ENCODE data around the gene GRIK4.

Gene GRIK4

DNA sequence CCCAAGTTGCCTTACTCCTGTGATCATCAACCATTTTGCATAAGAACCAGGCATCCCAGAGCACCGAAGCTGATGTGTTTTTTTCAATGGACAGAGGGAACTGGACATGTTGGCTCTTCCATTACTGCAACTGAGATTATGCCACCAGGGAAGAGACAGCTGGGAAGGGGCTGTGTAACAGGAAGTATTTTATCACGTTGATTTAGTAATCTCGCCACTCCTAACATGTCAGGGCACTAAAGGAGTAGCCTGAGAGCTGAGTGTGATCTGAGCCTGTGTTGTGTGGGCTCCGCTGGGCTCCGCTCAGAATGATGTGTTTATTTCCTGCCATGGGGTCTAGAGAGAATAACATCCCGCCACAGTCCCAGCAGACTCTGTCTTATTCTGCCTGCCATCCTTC lies 165.4 kb downstream of the GRIK4 start:
- no peak for DNase-seq

DNA sequence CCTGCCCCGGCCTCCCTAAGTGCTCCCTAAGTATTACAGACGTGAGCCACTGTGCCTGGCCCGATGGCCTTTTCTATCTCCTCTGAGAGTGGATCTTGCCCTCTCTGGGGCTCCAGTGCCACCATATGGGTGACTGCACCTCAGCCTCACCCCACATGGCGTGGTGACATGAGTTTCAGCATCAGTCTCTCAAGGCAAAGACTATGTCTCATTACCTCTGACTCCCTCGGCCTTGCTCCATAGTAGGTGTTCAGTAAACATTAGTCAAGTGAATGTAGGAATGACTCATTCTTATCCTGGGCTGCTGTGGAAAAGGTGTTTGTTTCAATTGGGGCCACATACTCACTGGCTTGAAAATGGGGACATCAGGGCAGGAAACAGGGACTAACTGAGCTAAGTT lies 168.8 kb downstream of the GRIK4 start:
- DNase-seq = no peak

DNA sequence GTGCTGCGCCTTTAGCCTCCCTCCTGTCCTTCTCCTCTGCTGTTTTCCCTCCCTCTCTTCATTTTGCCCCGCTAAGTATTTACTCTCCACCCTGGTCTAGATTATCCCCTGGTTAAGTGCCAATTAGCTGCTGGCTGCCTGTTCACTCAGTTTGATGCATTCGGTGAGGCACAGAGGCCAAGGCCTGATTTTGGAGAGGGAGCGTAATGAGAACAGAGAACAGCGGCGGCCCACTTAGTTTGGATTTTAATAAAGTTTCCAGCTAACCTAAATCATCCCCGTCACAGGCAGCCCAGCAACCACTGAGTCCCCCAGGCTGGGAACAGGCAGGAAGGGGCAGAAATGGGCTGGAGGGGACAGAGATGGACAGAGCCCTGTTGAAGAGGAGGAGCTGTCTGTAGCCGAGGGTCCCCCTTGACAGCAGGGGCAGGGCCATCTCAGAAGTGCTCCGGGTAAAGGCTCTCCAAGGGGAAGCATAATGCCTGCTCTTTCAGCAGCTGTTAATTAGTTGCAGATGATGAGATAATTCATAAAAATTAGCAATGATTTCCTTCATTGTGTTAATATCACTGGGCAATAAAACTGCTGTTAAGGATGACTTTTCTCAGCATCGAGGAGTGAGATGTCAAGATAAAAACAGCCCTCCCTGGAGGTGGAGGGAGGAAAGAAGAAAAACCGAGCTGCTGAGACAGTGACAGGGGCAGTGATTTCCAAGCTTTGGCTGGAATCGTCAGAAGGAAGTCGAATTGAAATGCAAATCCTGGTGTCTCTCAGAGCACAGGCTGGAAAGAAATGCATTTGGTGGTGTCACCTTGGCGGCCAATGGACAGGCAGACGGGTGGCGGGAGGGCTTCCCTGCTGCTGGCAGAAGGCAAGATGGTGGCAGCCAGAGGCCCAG lies 170.1 kb downstream of the GRIK4 start:
- no peak for DNase-seq

DNA sequence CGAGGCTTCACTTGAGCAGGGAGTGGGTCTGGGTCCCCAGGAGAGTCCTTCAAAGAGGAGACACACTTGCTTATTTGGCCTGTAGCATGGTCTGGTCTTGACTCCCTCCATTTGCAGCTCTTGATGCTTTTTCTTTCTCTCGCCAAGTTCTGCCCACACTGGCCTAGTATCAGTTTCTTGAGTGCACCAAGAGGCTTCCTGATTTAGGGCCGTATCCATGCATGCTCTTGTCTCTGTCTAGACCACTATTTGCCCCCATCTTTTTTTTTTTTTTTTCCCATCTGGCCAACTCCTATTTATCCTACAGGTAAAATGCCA lies 170.7 kb downstream of the GRIK4 start:
- DNase-seq = no peak

DNA sequence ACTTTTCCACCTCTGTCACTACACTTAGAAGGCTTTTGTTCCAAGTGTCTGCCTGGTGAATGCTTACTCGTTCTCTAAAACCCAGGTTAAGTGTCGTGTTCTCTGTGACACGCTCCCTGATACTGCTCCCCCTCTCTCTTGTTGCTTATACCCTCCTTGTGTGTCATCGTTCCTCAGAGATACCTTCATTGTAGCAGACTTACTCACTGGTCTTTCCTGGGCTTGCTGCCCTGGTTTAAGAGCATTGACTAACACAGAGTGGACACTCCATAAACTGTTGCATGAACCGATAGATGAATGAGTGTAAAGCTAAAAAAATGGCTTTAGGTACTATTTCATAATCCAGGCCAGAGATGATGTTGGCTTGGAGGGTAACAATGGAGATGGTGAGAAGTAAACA lies 171.3 kb downstream of the GRIK4 start:
- no peak for DNase-seq

DNA sequence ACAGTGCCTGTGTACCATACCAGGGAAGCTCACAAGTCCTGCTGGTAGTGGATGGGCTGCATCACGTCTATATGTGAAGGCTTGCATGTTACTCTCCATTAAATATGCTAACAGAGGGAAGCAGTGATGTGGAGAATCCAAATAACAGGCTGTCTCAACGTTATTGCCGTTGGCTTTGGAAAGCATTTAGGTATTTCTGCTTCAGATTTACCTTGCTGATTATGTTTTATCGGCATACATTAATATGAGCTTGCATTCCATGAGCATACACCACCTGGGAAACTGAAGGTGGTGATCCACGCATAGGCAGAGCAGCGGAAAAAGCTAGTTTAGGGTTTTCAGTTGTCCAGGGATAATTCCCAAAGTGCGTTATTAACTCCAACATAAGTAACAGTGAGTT lies 175.0 kb downstream of the GRIK4 start:
- DNase-seq = no peak

DNA sequence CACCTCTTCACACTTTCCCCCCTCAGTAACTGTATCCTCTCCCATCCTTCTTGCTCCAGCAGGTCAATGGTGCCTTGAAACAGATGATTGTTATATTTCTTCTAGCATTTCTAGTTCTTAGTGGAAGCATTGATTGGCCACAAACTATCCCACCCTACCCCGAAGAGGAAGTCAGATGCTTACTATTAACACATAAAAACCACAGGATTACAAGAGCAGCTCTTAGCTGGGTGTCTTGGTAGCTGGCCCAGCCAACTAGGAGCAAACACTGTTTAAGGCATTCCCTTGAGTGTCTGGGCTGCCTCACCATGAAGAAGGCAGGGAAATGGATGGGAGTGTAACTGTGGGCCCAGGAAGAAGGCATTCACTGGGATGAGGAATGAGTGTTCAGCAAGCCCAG lies 176.6 kb downstream of the GRIK4 start:
- no peak for DNase-seq

DNA sequence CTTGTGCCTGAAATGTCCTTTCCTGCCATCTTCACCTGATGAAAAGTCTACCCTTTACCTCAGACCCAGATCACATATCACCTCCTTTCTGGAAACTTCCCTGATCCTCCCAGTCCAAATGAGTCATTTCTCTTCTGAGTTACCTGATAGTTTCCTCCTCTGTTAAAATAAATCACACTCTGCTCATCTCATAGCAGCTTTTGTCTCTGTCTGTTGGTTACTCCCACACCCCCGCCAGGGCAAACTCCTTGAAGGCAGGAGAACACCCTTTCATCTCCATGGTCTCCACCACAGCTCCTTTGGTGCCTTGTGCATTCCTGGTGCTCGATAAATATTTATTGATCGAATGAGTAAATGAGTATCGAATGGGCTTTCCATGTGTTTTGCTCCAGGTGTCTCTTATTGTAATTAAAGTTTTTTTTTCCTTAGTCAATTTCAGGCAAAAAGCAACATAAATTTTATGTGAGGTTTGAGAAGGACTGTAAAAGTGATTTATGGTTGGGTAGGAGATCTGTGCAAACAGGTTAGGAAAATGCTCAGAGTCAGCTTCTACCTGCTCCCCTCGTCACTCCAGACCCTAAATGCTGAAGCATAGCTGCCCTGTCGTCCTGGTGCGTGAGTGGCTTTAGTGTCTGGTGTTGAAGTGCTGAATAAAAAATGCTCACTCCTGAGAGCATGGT lies 178.2 kb downstream of the GRIK4 start:
- DNase-seq = no peak

DNA sequence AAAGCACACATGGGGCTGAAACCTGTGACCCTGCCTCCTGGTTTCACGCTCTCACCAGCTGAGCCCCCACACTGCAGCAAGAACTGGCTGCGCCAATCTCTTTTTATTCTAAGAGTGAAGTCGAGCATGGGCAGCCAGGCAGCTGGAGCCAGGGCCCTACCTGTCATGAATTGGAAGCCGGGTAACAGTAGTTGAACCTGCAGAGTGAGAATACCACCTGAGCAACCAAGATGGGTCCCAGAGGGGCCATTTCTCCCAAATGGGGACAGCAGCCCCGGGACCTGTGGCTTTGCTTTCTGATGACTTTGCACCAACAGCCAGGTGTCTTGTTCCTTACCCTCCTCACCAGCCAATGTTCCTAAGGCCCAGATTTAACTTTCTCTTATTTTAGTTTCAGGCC lies 178.9 kb downstream of the GRIK4 start:
- DNase-seq = no peak

DNA sequence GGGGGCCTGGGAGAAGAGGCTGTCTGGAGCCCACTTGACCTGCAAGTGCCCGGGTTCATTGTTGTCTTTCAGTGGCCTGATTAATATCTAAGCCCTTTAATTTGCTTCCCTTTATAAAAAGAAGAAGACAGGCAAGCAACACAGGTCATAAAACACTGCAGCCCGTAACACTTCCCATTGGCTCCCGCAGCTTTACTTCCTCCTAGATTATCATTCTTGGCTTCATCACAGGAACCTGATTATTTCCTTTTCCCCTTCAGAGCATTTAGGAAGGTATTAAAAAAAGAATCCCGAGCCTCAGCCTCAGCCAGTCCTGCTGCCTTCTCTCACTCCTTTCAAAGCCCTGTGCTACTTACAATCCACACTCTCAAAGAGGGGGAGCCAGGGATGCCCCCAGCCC lies 183.2 kb downstream of the GRIK4 start:
- DNase-seq = no peak

DNA sequence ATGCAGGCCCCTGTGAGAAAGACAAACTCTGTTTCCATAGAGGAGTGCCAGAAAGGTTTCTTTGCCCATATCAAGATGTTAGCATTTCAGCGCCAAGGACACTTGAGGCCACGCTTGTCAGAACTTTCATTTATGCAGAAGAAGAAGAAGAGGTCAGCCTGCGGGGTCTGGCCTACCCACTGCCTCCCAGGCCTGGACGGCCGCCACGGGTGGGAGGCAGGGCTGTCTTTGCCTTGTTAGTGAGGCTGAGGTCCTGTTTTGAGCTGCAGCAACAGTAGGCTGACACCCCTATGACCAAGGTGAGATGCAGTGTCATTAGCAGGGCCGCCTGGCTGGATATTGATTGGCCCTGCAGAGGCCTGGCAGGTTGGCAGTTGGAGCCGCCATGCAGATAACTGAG lies 183.9 kb downstream of the GRIK4 start:
- DNase-seq = no peak

DNA sequence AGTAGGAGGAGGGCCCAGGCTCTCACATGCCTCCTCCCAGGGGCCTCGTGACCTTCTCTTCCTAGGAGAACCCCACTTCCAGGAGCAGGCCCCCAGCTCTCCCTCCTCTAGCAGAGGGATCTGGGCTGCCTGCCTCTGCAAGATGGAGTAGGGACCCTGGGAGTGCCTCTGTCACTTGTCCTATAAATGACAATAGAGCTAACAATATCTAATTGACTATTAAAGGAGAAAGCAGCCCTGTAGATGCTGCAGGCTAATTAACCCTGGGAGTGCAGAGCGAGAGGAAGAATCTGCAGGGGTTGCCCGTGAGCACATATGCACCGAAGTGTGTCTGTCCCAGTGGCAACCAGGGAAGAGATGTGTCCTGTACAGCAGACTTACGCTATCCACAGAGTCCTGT lies 184.4 kb downstream of the GRIK4 start:
- DNase-seq = no peak

DNA sequence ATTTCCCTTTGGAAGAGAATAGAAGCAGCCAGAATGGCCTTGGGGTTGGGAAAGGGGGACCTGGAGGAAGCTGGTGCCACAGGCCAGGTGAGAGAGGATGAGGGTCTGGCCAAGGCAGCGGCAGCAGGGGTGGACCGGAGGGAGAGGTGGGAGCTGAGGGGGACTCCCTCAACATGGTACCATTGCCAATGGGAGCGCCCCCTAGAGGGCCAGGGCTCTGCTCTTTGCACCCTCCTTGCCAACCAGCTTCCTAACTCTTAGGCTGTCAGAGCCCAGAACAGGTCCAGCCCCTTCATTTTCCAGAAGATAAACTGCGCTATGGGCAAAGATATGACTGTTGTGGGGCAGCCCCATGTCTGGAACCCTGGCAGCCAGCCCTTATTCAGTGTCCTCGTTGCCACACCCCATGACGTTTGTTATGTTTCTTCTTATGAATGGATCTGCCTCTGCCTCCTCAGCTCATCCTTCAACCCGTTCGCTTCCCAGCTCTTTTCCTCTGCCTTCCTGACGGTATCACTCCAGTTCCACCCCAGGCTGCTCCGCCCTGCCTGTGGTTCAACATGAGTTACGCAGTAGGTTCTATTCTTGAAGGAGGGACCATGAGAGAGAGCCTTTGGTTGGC lies 185.2 kb downstream of the GRIK4 start:
- DNase-seq = no peak

DNA sequence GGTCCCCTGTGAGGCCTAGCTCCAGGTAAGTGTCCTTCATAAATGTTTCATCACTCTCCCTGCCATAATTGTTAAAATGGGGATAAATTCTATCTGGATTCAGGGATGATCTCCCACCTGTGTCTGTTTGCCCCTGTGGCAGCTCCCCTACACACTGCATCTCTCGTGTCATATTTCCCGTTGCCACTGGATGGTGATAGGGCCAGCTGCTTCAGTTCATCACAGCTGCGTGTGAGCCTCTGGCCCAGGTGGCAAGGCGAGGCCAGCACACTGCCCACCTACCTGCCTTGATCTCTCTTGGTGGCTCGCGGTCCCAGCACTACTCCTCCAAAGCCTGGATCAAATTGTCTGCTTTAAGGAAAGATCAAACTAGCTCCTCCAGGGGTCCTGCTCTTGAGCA lies 187.4 kb downstream of the GRIK4 start:
- DNase-seq = no peak

DNA sequence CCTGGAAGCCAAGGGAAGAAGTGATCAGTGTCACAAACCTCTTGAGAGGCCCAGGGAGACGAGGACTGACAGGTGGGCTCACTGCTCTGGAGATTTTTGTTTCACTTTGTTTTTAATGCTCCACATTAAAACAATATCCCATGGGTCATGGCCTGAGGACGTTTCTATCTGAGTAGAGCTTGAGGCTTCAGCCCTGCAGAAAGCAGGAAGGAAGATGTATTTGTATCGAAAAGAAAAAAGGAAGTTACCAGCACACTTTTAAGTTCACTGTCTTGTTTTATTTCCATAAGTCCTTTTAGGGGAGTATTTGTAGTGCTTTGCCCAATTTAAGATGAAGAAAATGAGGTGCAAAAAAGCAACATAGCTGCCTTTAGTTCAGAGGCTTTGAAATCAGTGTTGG lies 191.1 kb downstream of the GRIK4 start:
- no peak for DNase-seq

DNA sequence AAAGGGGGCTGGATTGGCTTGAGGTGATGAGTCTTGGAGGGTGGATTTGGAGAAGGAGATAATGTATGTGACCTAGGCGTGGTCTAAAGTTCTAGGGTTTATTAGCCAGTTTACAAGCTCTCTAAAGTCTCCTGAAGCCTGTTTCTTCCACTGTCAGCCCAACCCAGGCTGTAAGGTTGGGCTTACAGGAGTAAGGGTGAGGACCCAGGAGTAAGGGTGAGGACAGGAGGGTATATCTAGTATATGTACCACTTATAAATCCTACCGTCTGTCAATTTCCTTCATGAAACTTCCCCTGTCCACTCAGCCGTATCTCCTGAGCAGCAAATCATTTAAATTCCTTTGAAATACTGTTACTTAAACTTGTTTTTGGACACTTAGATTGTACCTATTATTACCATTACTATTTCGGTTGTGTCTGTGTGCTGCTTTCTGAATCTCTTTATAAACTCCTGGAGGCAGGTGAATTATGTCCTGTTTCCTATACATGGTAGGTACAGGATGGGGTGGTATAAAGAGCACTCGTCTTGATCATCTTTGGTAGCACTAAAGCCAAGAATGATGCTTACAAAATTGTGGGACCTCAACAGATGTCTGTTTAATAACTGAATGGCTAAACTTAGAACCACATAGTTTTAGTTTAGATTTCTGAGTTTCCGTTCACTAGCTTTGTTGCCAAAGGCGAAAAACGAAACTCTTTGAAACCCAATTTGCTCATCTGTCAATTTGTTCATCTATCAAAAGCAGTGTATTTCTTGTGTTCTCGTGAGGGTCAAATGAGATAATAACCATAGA lies 192.0 kb downstream of the GRIK4 start:
- DNase-seq = no peak

DNA sequence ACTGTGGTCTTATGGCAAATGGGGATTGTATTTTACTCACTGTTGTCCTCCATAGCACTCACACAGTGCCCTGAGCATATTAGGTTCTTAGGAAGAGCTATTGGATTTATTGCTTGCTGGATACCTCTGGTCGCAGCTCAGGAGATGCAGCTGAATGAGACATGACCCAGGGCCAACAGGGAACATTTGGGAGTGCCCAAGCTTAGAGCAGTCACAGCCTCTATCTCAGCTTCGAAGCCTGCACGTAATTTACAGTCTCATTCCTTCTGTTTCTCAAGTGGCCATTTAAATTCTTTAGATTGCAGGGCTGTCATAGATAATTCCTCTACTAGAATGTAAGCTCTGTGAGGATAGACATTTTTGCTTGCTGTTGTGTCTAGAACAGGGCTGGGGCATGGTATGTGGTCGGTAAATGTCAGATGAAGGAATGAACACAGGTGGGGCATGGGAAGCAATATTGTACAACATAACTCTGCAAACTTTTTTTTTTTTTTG lies 192.8 kb downstream of the GRIK4 start:
- DNase-seq = no peak

DNA sequence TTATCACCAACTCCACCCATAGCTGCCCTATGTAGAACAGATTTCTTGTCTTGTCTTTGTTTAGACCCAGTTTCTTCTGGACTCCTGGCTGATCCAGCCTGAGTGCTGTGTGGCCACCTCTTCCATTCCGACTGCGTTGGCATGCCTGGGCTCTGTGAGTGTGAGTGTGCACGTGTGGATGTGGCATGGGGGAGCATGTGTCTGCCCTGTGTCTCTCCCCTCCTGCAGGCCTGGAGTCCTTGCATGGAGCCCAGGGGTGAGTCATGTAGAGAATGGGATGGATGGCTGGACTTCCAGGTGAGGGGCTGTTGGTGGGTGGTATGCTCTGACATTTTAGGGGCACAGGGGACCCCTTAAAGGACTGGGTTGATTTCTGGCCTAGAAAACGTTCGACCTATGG lies 194.7 kb downstream of the GRIK4 start:
- DNase-seq = no peak

DNA sequence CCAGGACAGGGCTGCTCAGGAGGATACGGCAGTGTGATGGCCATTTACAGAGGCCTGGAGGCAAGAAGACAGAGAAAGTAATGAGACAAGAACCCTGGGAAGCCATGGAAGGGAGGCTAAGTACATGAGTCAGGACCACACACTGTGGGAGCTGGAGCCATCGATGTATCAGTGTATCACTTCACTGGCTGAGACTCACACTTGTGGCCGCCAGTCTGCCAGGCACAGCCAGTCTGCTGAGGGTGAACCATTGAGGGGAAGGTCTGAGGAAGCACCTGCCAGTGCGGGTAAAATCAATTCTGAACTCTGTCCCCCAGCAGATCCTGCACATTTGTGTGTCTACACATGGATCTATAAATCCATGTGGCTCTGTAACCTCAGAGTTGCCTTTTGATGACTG lies 195.6 kb downstream of the GRIK4 start:
- DNase-seq = no peak

DNA sequence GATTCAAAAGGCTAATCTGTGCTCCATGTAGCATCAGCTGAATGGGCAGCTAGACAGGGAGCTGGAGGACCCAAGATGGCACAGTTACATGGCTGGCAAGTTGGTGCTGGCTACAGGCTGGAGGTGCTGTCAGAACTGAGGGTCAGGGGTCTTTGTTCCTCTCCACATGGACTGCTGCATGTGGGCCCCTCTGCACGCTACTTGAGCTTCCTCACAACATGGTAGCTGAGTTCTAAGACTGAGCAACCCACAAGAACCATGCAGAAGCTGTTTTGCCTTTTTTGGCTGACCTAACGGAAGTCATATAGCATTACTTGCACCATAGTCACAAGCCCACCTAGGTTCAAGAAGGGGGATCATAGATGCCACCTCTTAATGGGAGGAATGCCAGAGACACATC lies 196.1 kb downstream of the GRIK4 start:
- no peak for DNase-seq

DNA sequence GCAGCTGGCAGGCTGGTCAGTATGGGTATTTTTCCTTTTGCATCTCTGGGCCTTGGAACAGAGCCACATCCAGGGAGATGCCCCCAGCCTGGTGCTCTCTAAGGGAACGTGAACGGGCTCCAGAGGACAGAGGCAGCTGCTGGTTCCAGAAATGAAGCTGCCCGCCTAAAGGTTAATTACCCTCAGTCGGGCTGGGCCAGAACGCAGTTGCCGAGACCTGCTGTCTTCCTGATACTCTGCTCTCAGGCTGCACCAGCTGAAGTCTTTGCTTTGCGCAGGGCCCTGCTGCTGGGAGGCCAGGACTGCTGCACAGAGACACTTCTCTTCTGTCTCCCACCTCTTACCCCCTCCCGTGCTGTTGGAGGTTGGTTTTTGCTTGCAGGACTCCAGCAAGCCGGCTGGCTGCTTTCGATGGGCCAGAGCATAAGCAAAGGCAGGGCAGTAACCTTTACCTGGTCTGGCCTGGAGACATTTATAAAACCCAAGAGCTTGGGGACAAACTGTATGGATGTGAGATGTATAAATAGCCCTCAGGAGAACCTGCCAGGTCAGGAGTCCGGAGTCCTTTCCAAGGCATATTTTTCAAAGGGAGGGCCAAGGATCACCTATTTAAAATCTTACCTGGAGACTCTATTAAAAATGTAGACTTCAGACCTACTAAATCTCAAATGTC lies 197.1 kb downstream of the GRIK4 start:
- no peak for DNase-seq

DNA sequence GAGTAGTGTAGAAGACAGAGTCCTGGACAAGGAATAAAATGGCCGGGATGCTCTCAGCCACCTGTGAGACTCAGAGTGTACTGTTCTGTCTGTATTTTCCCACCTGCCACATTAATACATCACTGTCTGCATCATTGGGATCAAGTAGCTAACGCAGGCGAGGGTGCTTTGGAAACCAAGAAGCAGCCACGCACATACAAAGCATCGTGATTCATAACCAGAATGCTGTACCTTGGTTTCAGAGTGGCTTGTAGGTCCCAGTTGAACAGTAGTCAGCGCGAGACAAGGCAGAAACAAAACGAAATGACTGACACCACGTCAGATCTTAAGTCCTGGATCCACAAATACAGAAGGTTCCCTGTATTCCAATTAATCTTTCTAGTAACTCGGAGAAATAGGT lies 198.3 kb downstream of the GRIK4 start:
- DNase-seq = peak in 1 of 5 experiments; percentile 13

Measured in T-helper 2 cell (primary cell).